Mesenchymal stem cell (in vitro differentiated cells and primary cell): ENCODE results near the gene CASTOR1.

Source experiments
- DNase-seq: peaks from one replicate; pipeline ENCODE4 v3.0.0-alpha.2; 2013
- H2AFZ ChIP-seq: one replicate; pipeline ENCODE4 v1.6.1; 2013; ENCODE audit warnings: low read depth, mild to moderate bottlenecking, control low read depth, inconsistent platforms, low read length, moderate library complexity
- H2AK5ac ChIP-seq: 2 replicates; pipeline ENCODE4 v1.6.1; 2013; ENCODE audit warnings: low read length, moderate library complexity, mild to moderate bottlenecking, inconsistent platforms; ENCODE audit not compliant: severe bottlenecking
- H2BK120ac ChIP-seq: one replicate; pipeline ENCODE4 v1.6.1; 2013; ENCODE audit warnings: low read depth, mild to moderate bottlenecking, inconsistent platforms, low read length, moderate library complexity
- H2BK12ac ChIP-seq, 2 experiments: one replicate each; pipeline ENCODE4 v1.6.1; 2013; ENCODE audit warnings: inconsistent platforms in 2 of 2, low read length in 2 of 2, mild to moderate bottlenecking in 2 of 2, moderate library complexity in 2 of 2, control low read depth in 1 of 2
- H2BK15ac ChIP-seq: one replicate; pipeline ENCODE4 v1.6.1; 2013; ENCODE audit warnings: mild to moderate bottlenecking, low read depth, inconsistent platforms; ENCODE audit not compliant: poor library complexity, severe bottlenecking
- H2BK5ac ChIP-seq: 2 replicates; pipeline ENCODE4 v1.6.1; 2013; ENCODE audit warnings: low read depth, mild to moderate bottlenecking, low read length, control low read depth, inconsistent platforms; ENCODE audit not compliant: poor library complexity, severe bottlenecking
- H3K14ac ChIP-seq, 2 experiments: one replicate each; pipeline ENCODE4 v1.6.1; 2013; ENCODE audit warnings: inconsistent platforms in 2 of 2, low read length in 2 of 2, control low read depth in 1 of 2, mild to moderate bottlenecking in 1 of 2, moderate library complexity in 1 of 2
- H3K18ac ChIP-seq, 2 experiments: one replicate each; pipeline ENCODE4 v1.6.1; 2013; ENCODE audit warnings: inconsistent platforms in 2 of 2, low read length in 2 of 2, control low read depth in 1 of 2, low read depth in 1 of 2, mild to moderate bottlenecking in 1 of 2
- H3K23ac ChIP-seq, 2 experiments: one replicate each; pipeline ENCODE4 v1.6.1; 2013; ENCODE audit warnings: inconsistent platforms in 2 of 2, low read length in 2 of 2, mild to moderate bottlenecking in 2 of 2, moderate library complexity in 2 of 2, control low read depth in 1 of 2
- H3K27ac ChIP-seq: 2 replicates; pipeline ENCODE4 v1.5.1; 2013; ENCODE audit warnings: mild to moderate bottlenecking, moderate library complexity, low read length, control low read depth, inconsistent platforms; ENCODE audit not compliant: poor library complexity, severe bottlenecking
- H3K27me3 ChIP-seq, 2 experiments: 2 replicates each; pipeline versions ENCODE4 v1.6.1 to v1.7.0; 2013; ENCODE audit warnings: low read length in 2 of 2, mild to moderate bottlenecking in 2 of 2, moderate library complexity in 2 of 2, control low read depth in 1 of 2, inconsistent platforms in 1 of 2; ENCODE audit not compliant: control insufficient read depth in 1 of 2, insufficient read depth in 1 of 2
- H3K36me3 ChIP-seq, 2 experiments: 2 replicates each; pipeline versions ENCODE4 v1.6.1 to v1.7.0; 2013; ENCODE audit warnings: low read length in 2 of 2, control low read depth in 1 of 2, inconsistent platforms in 1 of 2, low read depth in 1 of 2, mild to moderate bottlenecking in 1 of 2; ENCODE audit not compliant: insufficient read depth in 2 of 2, control insufficient read depth in 1 of 2
- H3K4ac ChIP-seq, 2 experiments: one replicate each; pipeline ENCODE4 v1.6.1; 2013; ENCODE audit warnings: inconsistent platforms in 2 of 2, low read length in 2 of 2, mild to moderate bottlenecking in 2 of 2, moderate library complexity in 2 of 2, control low read depth in 1 of 2, low read depth in 1 of 2
- H3K4me1 ChIP-seq: 2 replicates; pipeline ENCODE4 v1.6.1; 2013; ENCODE audit warnings: low read depth, low read length, control low read depth; ENCODE audit not compliant: control insufficient read depth, insufficient read depth
- H3K4me2 ChIP-seq: 2 replicates; pipeline ENCODE4 v1.6.1; 2013; ENCODE audit warnings: low read length, mild to moderate bottlenecking, inconsistent platforms; ENCODE audit not compliant: poor library complexity, severe bottlenecking
- H3K4me3 ChIP-seq, 2 experiments: 2 replicates each; pipeline versions ENCODE4 v1.5.1 to v1.7.0; 2013; ENCODE audit warnings: low read length in 2 of 2, mild to moderate bottlenecking in 2 of 2, control low read depth in 1 of 2, low read depth in 1 of 2; ENCODE audit not compliant: insufficient read depth in 1 of 2
- H3K79me1 ChIP-seq: replicated peaks from 2 replicates; pipeline ENCODE4 v1.6.1; 2013; ENCODE audit warnings: mild to moderate bottlenecking, control low read depth, low read length, inconsistent platforms; ENCODE audit not compliant: poor library complexity, severe bottlenecking
- H3K9ac ChIP-seq: 2 replicates; pipeline ENCODE4 v1.7.0; 2013; ENCODE audit warnings: mild to moderate bottlenecking, low read length, moderate library complexity
- H3K9me3 ChIP-seq: 2 replicates; pipeline ENCODE4 v1.7.0; 2013; ENCODE audit warnings: mild to moderate bottlenecking, low read length; ENCODE audit not compliant: control insufficient read depth
- H4K8ac ChIP-seq: one replicate; pipeline ENCODE4 v1.6.1; 2013; ENCODE audit warnings: inconsistent platforms, mild to moderate bottlenecking, low read length, moderate library complexity
- H4K91ac ChIP-seq: one replicate; pipeline ENCODE4 v1.6.1; 2013; ENCODE audit warnings: mild to moderate bottlenecking, low read length, inconsistent platforms
- WGBS: methylation state at CpG from one replicate; pipeline ENCODE4 v1.1.7; 2013; ENCODE audit warnings: mixed read lengths; 5-methylcytosine and 5-hydroxymethylcytosine counted together

Gene CASTOR1

GRCh38 chr22:30309951-30310741, 20.8 kb upstream of the CASTOR1 start:
- Histone ChIP-seq H3K79me1 (peaks cover 20% of the 10 kb centered on the region), H2BK120ac (no peak overlapping the region), H3K14ac (no peak overlapping the region), H3K4me3 (peak overlapping the region in 1 of 2 experiments; percentile 43), H3K9me3 (no peaks in the 10 kb centered on the region), H3K18ac (no peak overlapping the region), H3K9ac (peak overlapping the region; percentile 48), H3K4ac (no peak overlapping the region), H3K4me1 (peaks cover 61% of the 10 kb centered on the region), H3K23ac (no peak overlapping the region), H2BK15ac (no peak overlapping the region), H2BK12ac (no peak overlapping the region), H3K27ac (peak overlapping the region; percentile 14), H3K36me3 (no peaks in the 10 kb centered on the region), H2BK5ac (peak overlapping the region; percentile 8), H3K27me3 (no peaks in the 10 kb centered on the region), H2AK5ac (peak overlapping the region; percentile 53), H2AFZ (no peak overlapping the region), H4K8ac (no peak overlapping the region), H3K4me2 (no peak overlapping the region), H4K91ac (no peak overlapping the region)
- peak; percentile 89 for DNase-seq
- 68% methylated on average over 6 of the region's 7 CpGs for WGBS

- Histone ChIP-seq H2AFZ (no peak overlapping the region), H2BK120ac (no peak overlapping the region), H3K18ac (no peak overlapping the region), H3K9ac (no peak overlapping the region), H4K91ac (no peak overlapping the region), H2BK12ac (no peak overlapping the region), H3K4me2 (no peak overlapping the region), H2BK5ac (no peak overlapping the region), H2AK5ac (peak overlapping the region; percentile 67), H3K4ac (no peak overlapping the region), H2BK15ac (no peak overlapping the region), H3K27ac (peak overlapping the region; percentile 33), H4K8ac (no peak overlapping the region), H3K79me1 (peaks cover 23% of the 10 kb centered on the region), H3K23ac (no peak overlapping the region), H3K14ac (no peak overlapping the region), H3K27me3 (no peaks in the 10 kb centered on the region), H3K4me3 (no peak overlapping the region), H3K9me3 (no peaks in the 10 kb centered on the region), H3K36me3 (peaks cover 5 to 7% of the 10 kb centered on the region in 2 experiments), H3K4me1 (peaks cover 58% of the 10 kb centered on the region)
- DNase-seq = peak; percentile 79
- 66% methylated on average over 5 of the region's 5 CpGs for WGBS
Observed at GRCh38 chr22:30308518-30309230, 19.4 kb upstream of the CASTOR1 start.

GRCh38 chr22:30308093-30308492, 18.8 kb upstream of the CASTOR1 start:
- Histone ChIP-seq H3K4me1 (peaks cover 55% of the 10 kb centered on the region), H3K4ac (no peak overlapping the region), H4K91ac (peak overlapping the region; percentile 48), H4K8ac (no peak overlapping the region), H3K9ac (no peak overlapping the region), H3K36me3 (peaks cover 11 to 12% of the 10 kb centered on the region in 2 experiments), H3K9me3 (no peaks in the 10 kb centered on the region), H3K27ac (peak overlapping the region; percentile 33), H2BK15ac (no peak overlapping the region), H3K27me3 (no peaks in the 10 kb centered on the region), H3K23ac (no peak overlapping the region), H2BK12ac (no peak overlapping the region), H2BK120ac (no peak overlapping the region), H2AK5ac (no peak overlapping the region), H3K4me3 (no peak overlapping the region), H2BK5ac (no peak overlapping the region), H3K79me1 (peaks cover 22% of the 10 kb centered on the region), H3K4me2 (no peak overlapping the region), H3K18ac (peak overlapping the region in 1 of 2 experiments; percentile 16), H2AFZ (no peak overlapping the region), H3K14ac (no peak overlapping the region)
- 88% methylated on average over 1 of the region's 2 CpGs for WGBS
- DNase-seq = no peak

GRCh38 chr22:30307041-30307574, 17.8 kb upstream of the CASTOR1 start:
- Histone ChIP-seq H2AFZ (no peak overlapping the region), H3K9ac (no peak overlapping the region), H3K14ac (no peak overlapping the region), H2BK15ac (peak overlapping the region; percentile 3), H2AK5ac (peak overlapping the region; percentile 3), H3K18ac (no peak overlapping the region), H2BK120ac (no peak overlapping the region), H3K4me1 (peaks cover 57% of the 10 kb centered on the region), H3K4me2 (no peak overlapping the region), H2BK5ac (no peak overlapping the region), H3K27ac (no peak overlapping the region), H3K36me3 (peaks cover 13 to 21% of the 10 kb centered on the region in 2 experiments), H3K9me3 (no peaks in the 10 kb centered on the region), H4K8ac (no peak overlapping the region), H2BK12ac (no peak overlapping the region), H3K27me3 (no peaks in the 10 kb centered on the region), H3K23ac (no peak overlapping the region), H3K4ac (no peak overlapping the region), H3K4me3 (no peak overlapping the region), H4K91ac (no peak overlapping the region), H3K79me1 (peaks cover 24% of the 10 kb centered on the region)
- 96% methylated on average over 4 of the region's 4 CpGs for WGBS
- no peak for DNase-seq
